GM23338 (cell line): ENCODE results near the gene APOL6. TPM values are rescaled to one million over a fixed set of nuclear protein-coding genes. Genes with fewer than 3 reads are reported as not detected.
A peak's percentile ranks its signal among the peaks of the same experiment; 100 is the strongest.

Experiments used
- ATAC-seq: fragments of 200-7000 bp; cut with Tn5 transposase; 3 replicates; pipeline ENCODE4 v1.9.1; 2020
- DNase-seq: peaks from one replicate; pipeline ENCODE4 v3.0.0-alpha.2; 2015; ENCODE audit warnings: low spot score
- H2AFZ ChIP-seq: fragments of 200-600 bp; sonication (generic); 2 replicates; pipeline ENCODE4 v1.8.0; 2016; ENCODE audit warnings: antibody characterized with exemption, mild to moderate bottlenecking, moderate library complexity
- H3F3A ChIP-seq: fragments of 200-600 bp; sonication (generic); replicated peaks from 2 replicates; pipeline ENCODE4 v1.8.0; 2017; ENCODE audit warnings: antibody characterized with exemption, mixed run types, low read depth
- H3K27ac ChIP-seq: fragments of 200-600 bp; sonication (generic); 2 replicates; pipeline ENCODE4 v1.6.1; 2016; ENCODE audit warnings: low read depth
- H3K27me3 ChIP-seq: fragments of 200-600 bp; sonication (generic); 2 replicates; pipeline ENCODE4 v1.8.0; 2016; ENCODE audit warnings: mild to moderate bottlenecking, mixed run types, moderate library complexity; ENCODE audit not compliant: insufficient read depth
- H3K36me3 ChIP-seq: fragments of 200-600 bp; sonication (generic); 2 replicates; pipeline ENCODE4 v1.8.0; 2016; ENCODE audit warnings: mild to moderate bottlenecking; ENCODE audit not compliant: insufficient read depth
- H3K4me1 ChIP-seq: fragments of 200-600 bp; sonication (generic); 2 replicates; pipeline ENCODE4 v1.8.0; 2016; ENCODE audit warnings: mild to moderate bottlenecking, moderate library complexity; ENCODE audit not compliant: insufficient read depth
- H3K4me2 ChIP-seq: fragments of 200-600 bp; sonication (generic); 2 replicates; pipeline ENCODE4 v1.7.1; 2017; ENCODE audit warnings: mixed run types
- H3K4me3 ChIP-seq: fragments of 200-600 bp; sonication (generic); 2 replicates; pipeline ENCODE4 v1.6.1; 2016; ENCODE audit warnings: mixed run types
- H3K79me2 ChIP-seq: fragments of 200-600 bp; sonication (generic); replicated peaks from 2 replicates; pipeline ENCODE4 v1.8.0; 2017; ENCODE audit warnings: mild to moderate bottlenecking; ENCODE audit not compliant: insufficient read depth
- H3K9me2 ChIP-seq: fragments of 200-600 bp; sonication (generic); 2 replicates; pipeline ENCODE4 v1.8.0; 2017; ENCODE audit not compliant: insufficient read depth
- H4K20me1 ChIP-seq: fragments of 200-600 bp; sonication (generic); replicated peaks from 2 replicates; pipeline ENCODE4 v1.8.0; 2017; ENCODE audit warnings: mild to moderate bottlenecking; ENCODE audit not compliant: insufficient read depth
- H3K27ac Mint-ChIP-seq: 2 replicates; pipeline ENCODE4 v1.8.0; 2020; ENCODE audit warnings: inconsistent platforms, mild to moderate bottlenecking, moderate library complexity, mixed read lengths
- H3K27me3 Mint-ChIP-seq: 3 replicates; pipeline ENCODE4 v1.8.0; 2022; ENCODE audit warnings: low read depth, mild to moderate bottlenecking, moderate library complexity, mixed read lengths, inconsistent platforms; ENCODE audit not compliant: insufficient read depth, poor library complexity
- H3K36me3 Mint-ChIP-seq: 3 replicates; pipeline ENCODE4 v1.8.0; 2021; ENCODE audit warnings: low read depth, mild to moderate bottlenecking, inconsistent platforms, moderate library complexity, mixed read lengths
- H3K4me1 Mint-ChIP-seq: 3 replicates; pipeline ENCODE4 v1.8.0; 2020; ENCODE audit warnings: mild to moderate bottlenecking, inconsistent platforms, mixed read lengths
- H3K4me3 Mint-ChIP-seq: 3 replicates; pipeline ENCODE4 v1.8.0; 2021; ENCODE audit warnings: moderate library complexity, mild to moderate bottlenecking, inconsistent platforms, mixed read lengths
- H3K9me3 Mint-ChIP-seq: 3 replicates; pipeline ENCODE4 v1.8.0; 2020; ENCODE audit warnings: moderate library complexity, mild to moderate bottlenecking, inconsistent platforms, mixed read lengths
- CREB1 ChIP-seq: fragments of 250-450 bp; sonication (Bioruptor Pico); IDR thresholded peaks from 2 replicates; pipeline ENCODE4 v1.5.0; 2020; ENCODE audit warnings: low read depth, mild to moderate bottlenecking, moderate library complexity
- CTCF ChIP-seq, 2 experiments: fragments of 200-600 bp in 1 of 2; sonication (generic) in 1 of 2; conservative IDR thresholded peaks; 2 replicates each; pipeline versions ENCODE4 v1.5.1 to v1.6.1; 2016 to 2017; ENCODE audit warnings: antibody characterized with exemption in 2 of 2, low read depth in 2 of 2, mild to moderate bottlenecking in 2 of 2, moderate library complexity in 1 of 2
- EZH2 ChIP-seq: fragments of 200-600 bp; sonication (generic); IDR thresholded peaks from one replicate; pipeline ENCODE4 v1.8.0; 2017; ENCODE audit warnings: antibody characterized with exemption, mild to moderate bottlenecking, low read depth; ENCODE audit not compliant: unreplicated experiment
- EZH2phosphoT487 ChIP-seq: fragments of 200-600 bp; sonication (generic); IDR thresholded peaks from one replicate; pipeline ENCODE4 v1.8.1; 2018; ENCODE audit warnings: antibody characterized with exemption; ENCODE audit not compliant: unreplicated experiment
- JUNB ChIP-seq: IDR thresholded peaks from one replicate; pipeline ENCODE4 v1.6.1; 2016; ENCODE audit warnings: antibody characterized with exemption; ENCODE audit not compliant: unreplicated experiment
- NANOG ChIP-seq: IDR thresholded peaks from 2 replicates; pipeline ENCODE4 v1.6.1; 2016; ENCODE audit warnings: antibody characterized with exemption, borderline replicate concordance
- POLR2AphosphoS5 ChIP-seq: IDR thresholded peaks from 2 replicates; pipeline ENCODE4 v1.6.1; 2016; ENCODE audit warnings: antibody characterized with exemption, low read depth
- STAT1 ChIP-seq: IDR thresholded peaks from one replicate; pipeline ENCODE4 v1.6.1; 2016; ENCODE audit warnings: antibody characterized with exemption; ENCODE audit not compliant: unreplicated experiment
- ZNF114 ChIP-seq: fragments of 250-450 bp; sonication (Bioruptor Pico); IDR thresholded peaks from 2 replicates; pipeline ENCODE4 v1.5.0; 2020; ENCODE audit warnings: mild to moderate bottlenecking, moderate library complexity
- ZNF331 ChIP-seq: fragments of 250-450 bp; sonication (Bioruptor Pico); IDR thresholded peaks from 2 replicates; pipeline ENCODE4 v1.5.0; 2020; ENCODE audit warnings: low read depth, mild to moderate bottlenecking, moderate library complexity
- ZNF462 ChIP-seq: fragments of 250-450 bp; sonication (Bioruptor Pico); IDR thresholded peaks from 2 replicates; pipeline ENCODE4 v1.5.0; 2020; ENCODE audit warnings: mild to moderate bottlenecking, moderate library complexity
- polyA plus RNA-seq: library from polyadenylated mRNA; unstranded; fragments of >200 nt; fragmentation: Nextera tagmentation; extraction: Ambion mirVana; gene quantifications from 2 replicates; pipeline ENCODE4 v1.2.1, GENCODE V29; 2016
- total RNA-seq: library from RNA; depleted of rRNA; stranded (reverse); fragments of >200 nt; shearing (Covaris generic); gene quantifications from 2 replicates; pipeline ENCODE4 v1.2.3, GENCODE V29; 2014
- TF ChIP-seq, protein P1 (sequence below): IDR thresholded peaks from 2 replicates; pipeline ENCODE4 v1.6.1; 2016; ENCODE audit warnings: antibody characterized with exemption
- TF ChIP-seq, protein P2 (sequence below): IDR thresholded peaks from one replicate; pipeline ENCODE4 v1.6.1; 2018; ENCODE audit warnings: antibody characterized with exemption; ENCODE audit not compliant: unreplicated experiment

Gene APOL6
- total and polyA plus RNA-seq, 2 experiments from 2014 or later, result 0.10 to 0.14 TPM

DNA sequence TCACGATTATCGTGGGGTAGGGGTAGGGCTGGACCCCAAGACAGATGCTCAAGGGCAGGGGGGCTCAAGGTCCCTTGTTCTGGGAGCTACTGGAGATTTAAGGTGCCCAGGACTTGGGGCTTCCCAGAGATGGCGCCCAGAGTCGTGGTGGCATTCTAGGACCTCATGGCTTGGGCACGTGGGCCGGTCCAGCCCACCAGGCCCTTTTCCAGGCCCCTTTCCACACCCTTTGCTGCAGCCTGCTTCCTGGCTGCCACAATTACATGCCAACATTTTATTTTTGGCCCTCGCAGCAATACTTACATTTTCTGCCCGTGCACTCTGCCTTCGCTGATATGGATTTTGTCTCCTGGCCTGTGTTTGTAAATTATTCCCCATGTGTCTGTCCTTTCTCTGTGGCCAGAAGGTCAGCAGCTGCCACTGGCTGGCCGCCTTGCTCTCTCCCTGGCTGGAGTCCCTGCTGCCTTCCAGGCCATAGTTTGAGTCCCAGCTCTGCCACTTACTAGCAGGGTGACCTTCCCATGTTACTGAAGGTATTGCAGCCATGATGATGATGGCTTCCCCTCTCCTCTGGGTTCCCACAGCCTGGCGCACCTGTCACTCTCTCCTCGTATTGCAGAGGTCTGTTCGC, 42.3 kb upstream of the APOL6 start:
- H3K4me3 ChIP-seq, result no peak overlapping the region
- H3K9me3 Mint-ChIP-seq, result no peaks in the 10 kb centered on the region
- no peaks in the 10 kb centered on the region for H3K9me2 ChIP-seq
- H3K27me3 ChIP-seq, result no peaks in the 10 kb centered on the region
- no peaks in the 10 kb centered on the region for H3K79me2 ChIP-seq
- no peak overlapping the region for H3K4me2 ChIP-seq
- H3K4me1 ChIP-seq, result no peaks in the 10 kb centered on the region
- TF ChIP-seq, protein P1, sequence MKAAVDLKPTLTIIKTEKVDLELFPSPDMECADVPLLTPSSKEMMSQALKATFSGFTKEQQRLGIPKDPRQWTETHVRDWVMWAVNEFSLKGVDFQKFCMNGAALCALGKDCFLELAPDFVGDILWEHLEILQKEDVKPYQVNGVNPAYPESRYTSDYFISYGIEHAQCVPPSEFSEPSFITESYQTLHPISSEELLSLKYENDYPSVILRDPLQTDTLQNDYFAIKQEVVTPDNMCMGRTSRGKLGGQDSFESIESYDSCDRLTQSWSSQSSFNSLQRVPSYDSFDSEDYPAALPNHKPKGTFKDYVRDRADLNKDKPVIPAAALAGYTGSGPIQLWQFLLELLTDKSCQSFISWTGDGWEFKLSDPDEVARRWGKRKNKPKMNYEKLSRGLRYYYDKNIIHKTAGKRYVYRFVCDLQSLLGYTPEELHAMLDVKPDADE, result no peak
- TF ChIP-seq ZNF462 (CRISPR knock-in tag) (no peak), EZH2 (no peak), POLR2AphosphoS5 (no peak), EZH2phosphoT487 (no peak), JUNB (no peak), STAT1 (no peak), NANOG (no peak), CREB1 (CRISPR knock-in tag) (no peak), CTCF (conservative IDR thresholded peaks at IDR 0.05; ENCODE audit: low read depth in 2 of 2) (no peak), ZNF331 (no peak), ZNF114 (CRISPR knock-in tag) (no peak)
- TF ChIP-seq, protein P2, sequence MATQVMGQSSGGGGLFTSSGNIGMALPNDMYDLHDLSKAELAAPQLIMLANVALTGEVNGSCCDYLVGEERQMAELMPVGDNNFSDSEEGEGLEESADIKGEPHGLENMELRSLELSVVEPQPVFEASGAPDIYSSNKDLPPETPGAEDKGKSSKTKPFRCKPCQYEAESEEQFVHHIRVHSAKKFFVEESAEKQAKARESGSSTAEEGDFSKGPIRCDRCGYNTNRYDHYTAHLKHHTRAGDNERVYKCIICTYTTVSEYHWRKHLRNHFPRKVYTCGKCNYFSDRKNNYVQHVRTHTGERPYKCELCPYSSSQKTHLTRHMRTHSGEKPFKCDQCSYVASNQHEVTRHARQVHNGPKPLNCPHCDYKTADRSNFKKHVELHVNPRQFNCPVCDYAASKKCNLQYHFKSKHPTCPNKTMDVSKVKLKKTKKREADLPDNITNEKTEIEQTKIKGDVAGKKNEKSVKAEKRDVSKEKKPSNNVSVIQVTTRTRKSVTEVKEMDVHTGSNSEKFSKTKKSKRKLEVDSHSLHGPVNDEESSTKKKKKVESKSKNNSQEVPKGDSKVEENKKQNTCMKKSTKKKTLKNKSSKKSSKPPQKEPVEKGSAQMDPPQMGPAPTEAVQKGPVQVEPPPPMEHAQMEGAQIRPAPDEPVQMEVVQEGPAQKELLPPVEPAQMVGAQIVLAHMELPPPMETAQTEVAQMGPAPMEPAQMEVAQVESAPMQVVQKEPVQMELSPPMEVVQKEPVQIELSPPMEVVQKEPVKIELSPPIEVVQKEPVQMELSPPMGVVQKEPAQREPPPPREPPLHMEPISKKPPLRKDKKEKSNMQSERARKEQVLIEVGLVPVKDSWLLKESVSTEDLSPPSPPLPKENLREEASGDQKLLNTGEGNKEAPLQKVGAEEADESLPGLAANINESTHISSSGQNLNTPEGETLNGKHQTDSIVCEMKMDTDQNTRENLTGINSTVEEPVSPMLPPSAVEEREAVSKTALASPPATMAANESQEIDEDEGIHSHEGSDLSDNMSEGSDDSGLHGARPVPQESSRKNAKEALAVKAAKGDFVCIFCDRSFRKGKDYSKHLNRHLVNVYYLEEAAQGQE, result no peak
- no peak for DNase-seq
- H3K36me3 ChIP-seq, result no peaks in the 10 kb centered on the region
- H2AFZ ChIP-seq, result peak overlapping the region; percentile 52; the same call in 1 of the 2 replicates
- peaks cover 4% of the 10 kb centered on the region for H3K27me3 Mint-ChIP-seq
- no peak for ATAC-seq
- H4K20me1 ChIP-seq, result no peaks in the 10 kb centered on the region
- 0 out of 3 replicates have a peak, but pooled peaks cover 2% of the 10 kb centered on the region for H3K4me1 Mint-ChIP-seq
- H3F3A ChIP-seq, result peaks cover 8% of the 10 kb centered on the region; the same call in 1 of the 2 replicates
- H3K36me3 Mint-ChIP-seq, result no peaks in the 10 kb centered on the region
- no peak overlapping the region for H3K27ac ChIP-seq
- no peak overlapping the region for H3K4me3 Mint-ChIP-seq
- H3K27ac Mint-ChIP-seq, result no peak overlapping the region
